ENCODE results near the gene C1orf35. TPM values are rescaled to one million over a fixed set of nuclear protein-coding genes. Genes with fewer than 3 reads are reported as not detected.
A peak's percentile ranks its signal among the peaks of the same experiment; 100 is the strongest.

The C1orf35 gene
- total and polyA plus RNA-seq, 2 experiments from 2014 or later, result 12.3 to 24.6 TPM

GRCh38 chr1:228081578-228082213 is 21.4 kb downstream of the C1orf35 start:
- H3K79me2 ChIP-seq, result peaks cover 63% of the 10 kb centered on the region
- peak overlapping the region; percentile 84 for H2AFZ ChIP-seq
- H3K4me3 ChIP-seq, result peak overlapping the region; percentile 48
- H3K4me1 ChIP-seq (ENCODE audit: insufficient read depth), result peaks cover 32% of the 10 kb centered on the region
- peak; percentile 40 for DNase-seq (ENCODE audit: low spot score)
- no peaks in the 10 kb centered on the region for H3K9me2 ChIP-seq (replicated peaks; ENCODE audit: insufficient read depth)
- H4K20me1 ChIP-seq (ENCODE audit: insufficient read depth, poor library complexity, severe bottlenecking), result peaks cover 36% of the 10 kb centered on the region
- H3K27me3 ChIP-seq, result no peaks in the 10 kb centered on the region
- H3K36me3 ChIP-seq (replicated peaks; ENCODE audit: insufficient read depth, low read depth), result no peaks in the 10 kb centered on the region
- WGBS (ENCODE audit: low lambda C conversion rate, missing lambda C conversion rate), result 17% methylated on average over 23 of the region's 31 CpGs
- H3K4me2 ChIP-seq, result peak overlapping the region; percentile 95
- H3K27ac ChIP-seq, result peak overlapping the region; percentile 42
- TF ChIP-seq CTCF (IDR thresholded peaks at IDR 0.05; ENCODE audit: poor library complexity) (no peak), EZH2phosphoT487 (IDR thresholded peaks at IDR 0.05; ENCODE audit: low read depth, severe bottlenecking, unreplicated experiment) (no peak), EZH2 (IDR thresholded peaks at IDR 0.05; ENCODE audit: borderline replicate concordance) (no peak)
- no peaks in the 10 kb centered on the region for H3K9me3 ChIP-seq (ENCODE audit: low read depth)

GRCh38 chr1:228081144-228081543 is 22.0 kb downstream of the C1orf35 start:
- Histone ChIP-seq H3K79me2 (peaks cover 57% of the 10 kb centered on the region), H4K20me1 (ENCODE audit: insufficient read depth, poor library complexity, severe bottlenecking) (peaks cover 31% of the 10 kb centered on the region), H2AFZ (no peak overlapping the region), H3K27ac (no peak overlapping the region), H3K36me3 (replicated peaks; ENCODE audit: insufficient read depth, low read depth) (no peaks in the 10 kb centered on the region), H3K4me2 (peak overlapping the region; percentile 95), H3K4me1 (ENCODE audit: insufficient read depth) (peaks cover 27% of the 10 kb centered on the region), H3K9me2 (replicated peaks; ENCODE audit: insufficient read depth) (no peaks in the 10 kb centered on the region), H3K4me3 (no peak overlapping the region), H3K27me3 (no peaks in the 10 kb centered on the region), H3K9me3 (ENCODE audit: low read depth) (no peaks in the 10 kb centered on the region)
- no peak for DNase-seq (ENCODE audit: low spot score)
- TF ChIP-seq EZH2phosphoT487 (IDR thresholded peaks at IDR 0.05; ENCODE audit: low read depth, severe bottlenecking, unreplicated experiment), result no peak
- no peak for TF ChIP-seq CTCF (IDR thresholded peaks at IDR 0.05; ENCODE audit: poor library complexity)
- TF ChIP-seq EZH2 (IDR thresholded peaks at IDR 0.05; ENCODE audit: borderline replicate concordance), result no peak
- WGBS (ENCODE audit: low lambda C conversion rate, missing lambda C conversion rate), result 86% methylated on average over 7 of the region's 7 CpGs

DNA sequence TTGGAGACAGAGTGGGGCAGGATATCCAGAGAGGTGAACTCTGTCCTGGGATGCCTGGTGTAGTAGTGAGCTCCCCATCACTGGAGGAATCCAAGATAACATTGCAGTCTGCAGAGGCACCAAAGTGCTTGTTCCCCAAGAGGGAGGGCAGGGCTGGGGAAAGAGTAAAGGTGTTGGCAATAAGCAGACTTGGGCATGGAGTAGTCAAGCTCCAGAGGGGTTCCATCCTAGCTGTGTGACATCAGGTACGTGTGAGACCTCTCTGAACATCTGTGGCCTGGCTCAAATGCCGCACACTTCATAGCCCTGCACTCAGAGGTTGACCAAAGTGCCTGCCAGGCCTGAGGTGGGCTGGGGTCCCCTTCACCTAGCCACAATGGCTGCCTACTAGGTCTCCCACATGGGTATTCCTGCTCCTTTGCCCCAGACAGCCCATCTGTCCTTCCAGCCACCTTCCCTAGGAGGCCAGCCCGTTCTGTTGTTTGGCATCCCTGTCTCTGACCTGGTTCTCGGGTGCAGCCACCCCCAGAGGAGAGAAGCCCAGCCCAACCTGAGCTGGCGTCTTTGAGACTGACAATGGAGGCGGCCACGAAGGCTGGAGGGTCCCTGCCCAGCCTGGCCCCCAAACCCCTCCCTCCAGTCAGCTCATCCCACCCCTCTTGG is 23.4 kb downstream of the C1orf35 start:
- no peaks in the 10 kb centered on the region for H3K36me3 ChIP-seq (replicated peaks; ENCODE audit: insufficient read depth, low read depth)
- no peak overlapping the region for H3K4me2 ChIP-seq
- 85% methylated on average over 7 of the region's 7 CpGs for WGBS (ENCODE audit: low lambda C conversion rate, missing lambda C conversion rate)
- H3K27ac ChIP-seq, result no peak overlapping the region
- DNase-seq (ENCODE audit: low spot score), result no peak
- no peak overlapping the region for H2AFZ ChIP-seq
- H3K27me3 ChIP-seq, result no peaks in the 10 kb centered on the region
- H4K20me1 ChIP-seq (ENCODE audit: insufficient read depth, poor library complexity, severe bottlenecking), result peaks cover 17% of the 10 kb centered on the region
- H3K4me3 ChIP-seq, result no peak overlapping the region
- H3K9me2 ChIP-seq (replicated peaks; ENCODE audit: insufficient read depth), result no peaks in the 10 kb centered on the region
- peaks cover 43% of the 10 kb centered on the region for H3K79me2 ChIP-seq
- H3K4me1 ChIP-seq (ENCODE audit: insufficient read depth), result peaks cover 13% of the 10 kb centered on the region
- TF ChIP-seq EZH2 (IDR thresholded peaks at IDR 0.05; ENCODE audit: borderline replicate concordance) (no peak), EZH2phosphoT487 (IDR thresholded peaks at IDR 0.05; ENCODE audit: low read depth, severe bottlenecking, unreplicated experiment) (no peak), CTCF (IDR thresholded peaks at IDR 0.05; ENCODE audit: poor library complexity) (no peak)
- H3K9me3 ChIP-seq (ENCODE audit: low read depth), result no peaks in the 10 kb centered on the region

Measured in hepatocyte (in vitro differentiated cells).